LNCAP (cell line): ENCODE results near the gene ACER3.

Experiments used
- TF ChIP-seq, protein P1 (sequence below): fragments of 450-650 bp; IDR thresholded peaks from 2 replicates; pipeline ENCODE4 v1.5.1; 2017; ENCODE audit warnings: mild to moderate bottlenecking

Gene ACER3

DNA sequence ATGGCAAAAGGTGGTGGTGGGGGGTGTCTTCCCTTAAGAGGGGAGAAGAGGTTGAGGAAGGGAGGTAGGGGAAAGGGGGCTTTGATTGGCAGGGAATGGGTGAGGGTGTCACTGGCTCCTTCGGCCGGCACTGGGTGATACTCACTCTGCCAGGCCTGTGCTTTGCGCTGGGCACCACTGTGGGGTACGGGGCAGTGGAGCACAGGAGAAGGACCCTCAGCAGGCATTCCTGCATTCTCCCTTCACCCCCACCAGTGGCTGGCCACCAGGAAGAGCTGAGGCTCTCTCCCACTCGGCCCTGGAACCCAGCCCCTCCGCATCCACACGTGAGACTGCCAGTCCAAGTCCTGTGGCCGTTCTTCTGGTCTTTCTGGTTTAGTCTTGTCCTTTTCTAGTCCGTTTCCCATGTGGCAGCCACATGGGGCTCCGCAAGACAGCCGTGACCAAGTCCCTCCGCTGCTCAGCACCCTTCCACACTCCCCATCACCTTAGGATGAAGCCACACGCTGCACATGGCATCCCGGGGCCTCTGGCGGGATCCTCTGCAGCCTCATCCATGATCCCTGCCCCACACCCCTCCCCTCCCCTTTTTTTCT is 214.0 kb downstream of the ACER3 start:
- TF ChIP-seq, protein P1, sequence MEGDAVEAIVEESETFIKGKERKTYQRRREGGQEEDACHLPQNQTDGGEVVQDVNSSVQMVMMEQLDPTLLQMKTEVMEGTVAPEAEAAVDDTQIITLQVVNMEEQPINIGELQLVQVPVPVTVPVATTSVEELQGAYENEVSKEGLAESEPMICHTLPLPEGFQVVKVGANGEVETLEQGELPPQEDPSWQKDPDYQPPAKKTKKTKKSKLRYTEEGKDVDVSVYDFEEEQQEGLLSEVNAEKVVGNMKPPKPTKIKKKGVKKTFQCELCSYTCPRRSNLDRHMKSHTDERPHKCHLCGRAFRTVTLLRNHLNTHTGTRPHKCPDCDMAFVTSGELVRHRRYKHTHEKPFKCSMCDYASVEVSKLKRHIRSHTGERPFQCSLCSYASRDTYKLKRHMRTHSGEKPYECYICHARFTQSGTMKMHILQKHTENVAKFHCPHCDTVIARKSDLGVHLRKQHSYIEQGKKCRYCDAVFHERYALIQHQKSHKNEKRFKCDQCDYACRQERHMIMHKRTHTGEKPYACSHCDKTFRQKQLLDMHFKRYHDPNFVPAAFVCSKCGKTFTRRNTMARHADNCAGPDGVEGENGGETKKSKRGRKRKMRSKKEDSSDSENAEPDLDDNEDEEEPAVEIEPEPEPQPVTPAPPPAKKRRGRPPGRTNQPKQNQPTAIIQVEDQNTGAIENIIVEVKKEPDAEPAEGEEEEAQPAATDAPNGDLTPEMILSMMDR = no peak

DNA sequence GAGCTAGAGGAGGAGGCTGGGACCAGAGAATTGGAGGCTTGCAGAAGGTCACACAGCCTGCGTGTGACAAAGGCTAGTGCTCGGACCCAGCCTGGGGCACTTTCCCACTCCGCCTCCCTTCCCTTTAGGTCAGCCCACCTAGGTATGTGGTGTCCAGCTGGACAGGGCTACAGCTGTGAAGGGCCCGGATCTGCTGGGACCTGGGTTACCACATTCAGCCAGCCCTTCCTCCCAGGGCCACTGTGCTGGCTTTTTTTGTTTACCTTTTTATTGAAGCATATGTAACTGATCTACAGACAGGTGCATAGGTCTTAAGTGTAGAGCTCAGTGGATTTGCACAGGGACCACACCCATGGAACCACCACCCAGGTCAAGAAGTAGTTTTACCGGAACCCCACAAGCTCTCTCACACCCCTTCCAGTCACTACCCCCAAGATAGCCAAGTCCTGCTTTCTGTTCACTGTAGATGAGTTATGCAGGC is 214.7 kb downstream of the ACER3 start:
- TF ChIP-seq, protein P1 = no peak
